ENCODE results near the gene CCL11. TPM values are rescaled to one million over a fixed set of nuclear protein-coding genes. Genes with fewer than 3 reads are reported as not detected.

Gene CCL11
- total and polyA plus RNA-seq, 4 donors, result not detected

DNA sequence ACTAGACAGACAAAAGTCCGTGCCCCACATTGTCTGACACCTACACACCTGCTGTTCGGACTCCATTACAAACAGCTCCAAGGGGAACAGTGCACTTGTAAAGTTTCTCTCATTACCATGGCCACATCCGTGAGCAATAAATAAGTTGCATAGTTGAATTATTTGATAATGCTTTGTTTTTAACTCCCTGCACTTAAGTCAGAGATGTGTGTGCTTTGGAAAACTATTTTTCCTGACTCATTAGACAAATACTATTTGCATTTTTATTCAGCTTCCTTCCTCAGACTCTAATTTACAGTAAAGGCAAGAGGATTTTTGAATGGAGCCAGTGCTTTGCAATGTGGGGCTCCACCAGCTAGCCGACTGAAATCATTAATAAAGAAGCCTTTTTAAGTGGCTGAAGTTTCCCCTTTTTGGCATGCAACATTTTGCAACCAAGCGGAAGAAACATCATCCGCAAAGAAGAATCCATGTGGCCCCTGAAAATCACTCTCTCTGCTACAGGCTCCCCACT lies 37.0 kb upstream of the CCL11 start:
- H3K36me3 ChIP-seq (ENCODE audit: control insufficient read depth in 4 of 4, insufficient read depth in 3 of 4, low read depth in 1 of 4, low read length in 3 of 4), result no peaks in the 10 kb centered on the region
- 73% methylated on average over 6 of the region's 6 CpGs for WGBS
- no peak overlapping the region for H3K27ac ChIP-seq (ENCODE audit: low read depth in 1 of 2, low read length in 2 of 2)
- peaks cover 0 to 6% (median 2%) of the 10 kb centered on the region in 4 donors for H3K4me1 ChIP-seq (ENCODE audit: control insufficient read depth in 4 of 4, insufficient read depth in 4 of 4, low read length in 3 of 4)
- no peak overlapping the region for H3K4me3 ChIP-seq (ENCODE audit: low read depth in 1 of 3, low read length in 3 of 3)
- H3K9ac ChIP-seq (ENCODE audit: low read depth in 1 of 2, low read length in 2 of 2), result no peak overlapping the region
- no peaks in the 10 kb centered on the region for H3K27me3 ChIP-seq (ENCODE audit: control insufficient read depth in 4 of 4, insufficient read depth in 4 of 4, low read length in 3 of 4)
- TF ChIP-seq SP1 (IDR thresholded peaks at IDR 0.05), result no peak
- H3K9me3 ChIP-seq (ENCODE audit: control insufficient read depth in 4 of 4, low read length in 3 of 4), result no peaks in the 10 kb centered on the region
- no peak for DNase-seq (ENCODE audit: low spot score)

DNA sequence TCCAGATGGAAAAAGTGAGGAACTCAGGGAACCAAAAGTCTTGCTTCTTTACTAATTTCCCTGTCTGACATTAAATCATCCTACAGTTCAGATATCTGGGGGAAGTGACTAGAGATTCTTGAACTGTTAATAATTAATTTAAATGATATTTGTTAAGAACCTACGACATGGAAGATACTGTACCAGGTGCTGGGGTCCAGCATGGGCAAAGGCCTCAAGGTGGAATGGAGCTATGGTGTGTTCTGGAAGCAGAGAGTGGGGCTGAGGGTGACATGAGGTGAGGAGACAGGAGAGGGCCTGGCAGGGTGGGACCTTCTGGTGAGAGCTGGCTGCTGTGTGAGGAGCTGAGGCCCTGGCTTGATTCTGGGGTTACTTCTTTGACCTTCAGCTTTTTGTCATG lies 36.5 kb upstream of the CCL11 start:
- Histone ChIP-seq H3K9me3 (ENCODE audit: control insufficient read depth in 4 of 4, low read length in 3 of 4) (no peaks in the 10 kb centered on the region), H3K36me3 (ENCODE audit: control insufficient read depth in 4 of 4, insufficient read depth in 3 of 4, low read depth in 1 of 4, low read length in 3 of 4) (no peaks in the 10 kb centered on the region), H3K4me1 (ENCODE audit: control insufficient read depth in 4 of 4, insufficient read depth in 4 of 4, low read length in 3 of 4) (peaks cover 0 to 6% (median 2%) of the 10 kb centered on the region in 4 donors), H3K4me3 (ENCODE audit: low read depth in 1 of 3, low read length in 3 of 3) (no peak overlapping the region), H3K27ac (ENCODE audit: low read depth in 1 of 2, low read length in 2 of 2) (no peak overlapping the region), H3K9ac (ENCODE audit: low read depth in 1 of 2, low read length in 2 of 2) (no peak overlapping the region), H3K27me3 (ENCODE audit: control insufficient read depth in 4 of 4, insufficient read depth in 4 of 4, low read length in 3 of 4) (no peaks in the 10 kb centered on the region)
- WGBS, result 39% methylated on average over 1 of the region's 1 CpG
- no peak for DNase-seq (ENCODE audit: low spot score)
- TF ChIP-seq YY1 (IDR thresholded peaks at IDR 0.05), result no peak

DNA sequence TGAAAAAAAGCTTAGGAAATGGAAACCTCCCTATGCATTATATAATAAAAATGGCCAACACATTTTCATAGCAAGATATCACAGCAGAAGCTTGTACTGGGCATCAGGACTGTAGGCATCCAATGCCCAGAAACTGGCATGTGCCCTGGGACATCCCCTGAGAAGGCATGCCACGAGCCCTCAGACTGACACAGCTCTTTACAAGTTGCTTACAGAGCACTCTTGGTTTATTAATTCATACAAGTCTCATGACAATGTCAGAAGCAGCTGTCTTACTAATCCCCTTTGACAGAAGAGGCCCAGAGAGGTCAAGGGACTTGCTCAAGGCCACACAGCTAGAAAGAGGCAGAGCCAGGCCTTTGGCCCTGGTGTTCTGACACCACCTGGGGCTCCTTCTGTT lies 36.1 kb upstream of the CCL11 start:
- 63% methylated on average over 1 of the region's 1 CpG for WGBS
- Histone ChIP-seq H3K27ac (ENCODE audit: low read depth in 1 of 2, low read length in 2 of 2) (no peak overlapping the region), H3K4me1 (ENCODE audit: control insufficient read depth in 4 of 4, insufficient read depth in 4 of 4, low read length in 3 of 4) (peaks cover 0 to 6% (median 2%) of the 10 kb centered on the region in 4 donors)

More for the DNA sequence above, 36.1 kb upstream of the CCL11 start:
- H3K27me3 ChIP-seq (ENCODE audit: control insufficient read depth in 4 of 4, insufficient read depth in 4 of 4, low read length in 3 of 4), result no peaks in the 10 kb centered on the region
- H3K9ac ChIP-seq (ENCODE audit: low read depth in 1 of 2, low read length in 2 of 2), result no peak overlapping the region
- no peak for DNase-seq (ENCODE audit: low spot score)
- no peaks in the 10 kb centered on the region for H3K9me3 ChIP-seq (ENCODE audit: control insufficient read depth in 4 of 4, low read length in 3 of 4)
- no peaks in the 10 kb centered on the region for H3K36me3 ChIP-seq (ENCODE audit: control insufficient read depth in 4 of 4, insufficient read depth in 3 of 4, low read depth in 1 of 4, low read length in 3 of 4)
- TF ChIP-seq TAF1 (conservative IDR thresholded peaks at IDR 0.05), result no peak
- TF ChIP-seq, protein P1, sequence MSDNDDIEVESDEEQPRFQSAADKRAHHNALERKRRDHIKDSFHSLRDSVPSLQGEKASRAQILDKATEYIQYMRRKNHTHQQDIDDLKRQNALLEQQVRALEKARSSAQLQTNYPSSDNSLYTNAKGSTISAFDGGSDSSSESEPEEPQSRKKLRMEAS (IDR thresholded peaks at IDR 0.05), result no peak
- TF ChIP-seq NR2F2 (IDR thresholded peaks at IDR 0.05), result no peak
- no peak for TF ChIP-seq JUND (IDR thresholded peaks at IDR 0.05)
- TF ChIP-seq, protein P2, sequence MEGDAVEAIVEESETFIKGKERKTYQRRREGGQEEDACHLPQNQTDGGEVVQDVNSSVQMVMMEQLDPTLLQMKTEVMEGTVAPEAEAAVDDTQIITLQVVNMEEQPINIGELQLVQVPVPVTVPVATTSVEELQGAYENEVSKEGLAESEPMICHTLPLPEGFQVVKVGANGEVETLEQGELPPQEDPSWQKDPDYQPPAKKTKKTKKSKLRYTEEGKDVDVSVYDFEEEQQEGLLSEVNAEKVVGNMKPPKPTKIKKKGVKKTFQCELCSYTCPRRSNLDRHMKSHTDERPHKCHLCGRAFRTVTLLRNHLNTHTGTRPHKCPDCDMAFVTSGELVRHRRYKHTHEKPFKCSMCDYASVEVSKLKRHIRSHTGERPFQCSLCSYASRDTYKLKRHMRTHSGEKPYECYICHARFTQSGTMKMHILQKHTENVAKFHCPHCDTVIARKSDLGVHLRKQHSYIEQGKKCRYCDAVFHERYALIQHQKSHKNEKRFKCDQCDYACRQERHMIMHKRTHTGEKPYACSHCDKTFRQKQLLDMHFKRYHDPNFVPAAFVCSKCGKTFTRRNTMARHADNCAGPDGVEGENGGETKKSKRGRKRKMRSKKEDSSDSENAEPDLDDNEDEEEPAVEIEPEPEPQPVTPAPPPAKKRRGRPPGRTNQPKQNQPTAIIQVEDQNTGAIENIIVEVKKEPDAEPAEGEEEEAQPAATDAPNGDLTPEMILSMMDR (IDR thresholded peaks at IDR 0.05; ENCODE audit: low read depth, low read length, missing input control), result no peak
- TF ChIP-seq RAD21 (IDR thresholded peaks at IDR 0.05), result no peak
- TF ChIP-seq FOXA1 (IDR thresholded peaks at IDR 0.05), result no peak
- no peak for TF ChIP-seq SP1 (IDR thresholded peaks at IDR 0.05)
- no peak for TF ChIP-seq HNF4A (conservative IDR thresholded peaks at IDR 0.05)
- TF ChIP-seq, protein P3, sequence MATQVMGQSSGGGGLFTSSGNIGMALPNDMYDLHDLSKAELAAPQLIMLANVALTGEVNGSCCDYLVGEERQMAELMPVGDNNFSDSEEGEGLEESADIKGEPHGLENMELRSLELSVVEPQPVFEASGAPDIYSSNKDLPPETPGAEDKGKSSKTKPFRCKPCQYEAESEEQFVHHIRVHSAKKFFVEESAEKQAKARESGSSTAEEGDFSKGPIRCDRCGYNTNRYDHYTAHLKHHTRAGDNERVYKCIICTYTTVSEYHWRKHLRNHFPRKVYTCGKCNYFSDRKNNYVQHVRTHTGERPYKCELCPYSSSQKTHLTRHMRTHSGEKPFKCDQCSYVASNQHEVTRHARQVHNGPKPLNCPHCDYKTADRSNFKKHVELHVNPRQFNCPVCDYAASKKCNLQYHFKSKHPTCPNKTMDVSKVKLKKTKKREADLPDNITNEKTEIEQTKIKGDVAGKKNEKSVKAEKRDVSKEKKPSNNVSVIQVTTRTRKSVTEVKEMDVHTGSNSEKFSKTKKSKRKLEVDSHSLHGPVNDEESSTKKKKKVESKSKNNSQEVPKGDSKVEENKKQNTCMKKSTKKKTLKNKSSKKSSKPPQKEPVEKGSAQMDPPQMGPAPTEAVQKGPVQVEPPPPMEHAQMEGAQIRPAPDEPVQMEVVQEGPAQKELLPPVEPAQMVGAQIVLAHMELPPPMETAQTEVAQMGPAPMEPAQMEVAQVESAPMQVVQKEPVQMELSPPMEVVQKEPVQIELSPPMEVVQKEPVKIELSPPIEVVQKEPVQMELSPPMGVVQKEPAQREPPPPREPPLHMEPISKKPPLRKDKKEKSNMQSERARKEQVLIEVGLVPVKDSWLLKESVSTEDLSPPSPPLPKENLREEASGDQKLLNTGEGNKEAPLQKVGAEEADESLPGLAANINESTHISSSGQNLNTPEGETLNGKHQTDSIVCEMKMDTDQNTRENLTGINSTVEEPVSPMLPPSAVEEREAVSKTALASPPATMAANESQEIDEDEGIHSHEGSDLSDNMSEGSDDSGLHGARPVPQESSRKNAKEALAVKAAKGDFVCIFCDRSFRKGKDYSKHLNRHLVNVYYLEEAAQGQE (IDR thresholded peaks at IDR 0.05), result no peak
- TF ChIP-seq HNF4G (IDR thresholded peaks at IDR 0.05), result no peak
- no peak for TF ChIP-seq FOXA2 (IDR thresholded peaks at IDR 0.05)
- no peak overlapping the region for H3K4me3 ChIP-seq (ENCODE audit: low read depth in 1 of 3, low read length in 3 of 3)

All from liver (tissue), 9 donors.